ENCODE measurements around the gene NEGR1.

Gene NEGR1

DNA sequence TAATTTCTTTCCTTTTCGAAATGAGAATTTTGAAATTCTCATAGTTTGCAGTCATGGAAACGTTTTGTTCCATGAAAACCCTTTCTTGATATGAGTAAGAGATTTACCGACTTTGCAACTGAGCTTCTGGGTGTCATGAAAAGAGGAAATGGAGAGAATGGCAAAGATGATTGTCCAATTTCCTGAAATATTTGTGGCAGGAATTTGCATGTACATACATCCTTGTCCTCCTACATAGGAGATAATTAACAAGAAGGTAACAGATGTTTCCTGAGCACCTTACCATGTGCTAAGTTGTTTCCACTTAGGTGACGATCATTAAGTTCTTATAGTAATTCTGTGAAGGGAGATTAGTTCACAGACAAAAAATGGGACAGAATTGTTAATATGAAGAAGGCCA lies 170.7 kb downstream of the NEGR1 start:
- no peak for DNase-seq

DNA sequence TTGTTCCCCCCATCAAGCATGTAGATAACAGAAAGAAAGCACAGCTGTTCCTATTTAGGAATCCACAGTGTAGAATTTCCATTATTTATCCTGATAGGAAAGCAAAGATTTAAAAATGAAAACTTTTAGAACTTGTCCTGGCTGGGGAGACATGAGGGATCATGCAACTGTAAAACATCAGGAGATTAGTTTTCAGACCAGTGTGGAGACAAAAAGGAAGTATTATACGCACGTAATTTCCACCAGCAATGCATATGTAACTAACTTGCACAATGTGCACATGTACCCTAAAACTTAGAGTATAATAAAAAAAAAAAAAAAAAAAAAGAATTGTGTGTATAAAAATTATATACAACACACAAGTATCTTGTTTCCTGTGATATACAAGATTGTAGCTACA lies 172.4 kb downstream of the NEGR1 start:
- no peak for DNase-seq

DNA sequence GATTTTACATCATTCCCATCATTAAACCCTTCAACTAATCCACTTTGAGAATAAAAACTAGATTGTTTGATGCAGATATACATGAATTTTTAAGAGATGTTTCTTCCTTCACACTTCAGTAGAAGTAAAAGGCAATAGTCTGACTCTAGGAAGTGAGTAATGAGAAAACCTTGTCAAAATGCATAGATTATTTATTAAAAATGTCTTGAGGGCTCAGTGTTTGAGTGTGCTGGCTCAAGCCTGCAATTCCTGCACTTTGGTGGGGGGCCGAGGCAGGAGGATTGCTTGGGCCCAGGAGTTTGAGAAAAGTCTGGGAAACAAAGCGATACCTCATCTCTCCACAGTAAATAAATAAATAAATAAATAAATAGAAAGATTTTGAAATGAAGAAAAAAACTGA lies 177.1 kb downstream of the NEGR1 start:
- no peak for DNase-seq

DNA sequence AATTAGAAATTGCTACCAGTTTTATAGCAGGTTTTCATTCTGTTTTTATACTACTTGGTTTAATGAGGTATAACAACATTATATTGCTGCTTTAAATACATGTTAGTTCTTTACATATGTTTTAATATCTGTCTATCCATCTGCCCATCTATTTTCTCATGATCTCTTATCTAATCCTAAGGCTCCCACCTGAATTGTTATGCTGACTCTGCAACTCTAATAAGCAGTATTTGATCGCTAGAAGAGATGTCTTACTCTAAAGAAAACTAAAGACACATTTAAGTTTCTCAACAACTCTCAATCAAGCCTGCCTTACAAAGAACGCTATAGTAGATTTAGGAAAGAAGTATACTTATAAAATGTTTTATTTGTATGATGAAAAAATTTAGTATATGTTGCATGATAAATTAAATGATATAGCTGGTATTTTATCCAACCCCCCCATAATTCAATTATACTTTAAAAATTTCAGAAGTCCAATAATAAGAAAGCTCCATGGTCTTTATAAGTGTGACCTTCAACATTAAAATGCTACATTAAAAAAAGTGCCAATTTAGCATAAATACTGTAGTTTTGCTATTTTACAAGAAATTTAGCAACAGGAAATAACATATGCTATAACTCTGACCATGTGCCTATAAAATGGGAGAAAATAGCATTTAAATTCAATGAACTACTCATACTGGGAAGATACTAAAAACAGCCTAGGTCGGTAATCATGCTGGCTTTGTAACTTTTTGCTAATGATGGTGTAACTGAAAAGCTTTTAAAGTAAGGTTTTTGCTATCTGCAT lies 180.3 kb downstream of the NEGR1 start:
- DNase-seq, result no peak

DNA sequence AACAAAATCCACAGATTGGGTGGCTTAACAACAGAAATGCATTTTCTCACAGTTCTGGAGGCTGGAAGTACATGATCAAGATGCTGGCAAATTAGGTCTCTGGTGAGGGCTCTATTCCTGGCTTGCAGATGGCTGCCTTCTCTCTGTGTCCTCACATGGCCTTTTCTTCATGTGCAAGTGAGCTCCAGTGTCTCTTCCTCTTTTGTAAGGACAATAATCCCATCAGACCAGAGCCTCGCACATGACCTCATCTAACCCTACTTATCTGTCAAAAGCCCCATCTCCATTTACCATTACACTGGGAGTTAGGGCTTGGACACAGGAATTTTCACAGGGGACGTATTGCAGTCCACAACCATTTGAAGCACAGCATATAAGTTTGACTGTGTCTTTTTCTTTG lies 181.6 kb downstream of the NEGR1 start:
- DNase-seq, result no peak

DNA sequence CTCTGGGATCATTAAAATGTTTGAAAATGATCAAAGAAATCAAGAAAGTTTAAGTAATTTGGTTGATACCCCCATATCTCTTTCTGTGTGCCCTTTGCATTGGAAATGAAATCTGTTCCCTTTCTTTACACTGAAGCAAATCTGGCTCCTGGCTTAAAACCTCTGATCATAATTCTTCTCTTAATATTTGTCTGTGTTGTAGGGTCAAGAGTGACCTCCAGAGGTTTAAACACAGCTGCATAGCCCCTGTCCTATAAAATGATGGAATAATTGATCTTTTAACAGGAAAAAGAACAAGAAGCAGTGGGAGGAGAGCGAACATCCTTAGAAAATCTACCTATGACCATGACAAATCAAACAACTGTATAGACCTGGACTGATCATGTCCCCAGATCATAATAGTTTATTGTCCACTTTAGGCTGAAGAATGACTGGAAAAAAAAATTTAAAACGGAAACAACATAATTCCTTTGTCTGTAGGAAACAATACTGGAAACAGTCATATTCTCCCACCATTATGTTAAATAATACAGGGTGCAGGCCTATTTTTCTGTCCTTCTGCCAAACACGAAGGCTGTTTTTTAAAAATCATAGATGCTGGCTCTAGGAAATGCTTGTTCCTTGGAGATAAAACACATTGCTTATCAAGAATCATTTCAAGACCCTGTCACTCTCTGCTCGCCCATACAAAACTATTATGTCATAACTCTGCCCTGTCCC lies 184.3 kb downstream of the NEGR1 start:
- DNase-seq, result no peak

DNA sequence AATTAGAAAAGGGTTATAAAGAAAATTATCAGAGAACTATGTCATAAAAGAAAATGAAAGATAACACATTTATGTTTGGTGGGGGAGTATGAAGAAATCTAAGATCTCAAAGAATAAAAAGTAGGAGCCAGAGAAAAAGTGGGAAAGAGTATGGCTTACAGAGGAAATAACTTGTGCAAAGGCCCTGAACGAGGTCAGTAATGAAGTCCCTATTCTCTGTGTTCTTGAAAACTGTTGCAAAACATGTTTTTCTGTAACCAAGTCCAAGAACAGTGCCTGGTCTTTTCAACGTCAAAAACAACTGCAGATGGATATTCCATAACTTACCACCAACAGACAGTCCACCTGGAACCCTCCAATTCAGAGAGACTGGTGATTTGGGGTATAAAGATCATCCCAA lies 188.1 kb downstream of the NEGR1 start:
- no peak for DNase-seq

DNA sequence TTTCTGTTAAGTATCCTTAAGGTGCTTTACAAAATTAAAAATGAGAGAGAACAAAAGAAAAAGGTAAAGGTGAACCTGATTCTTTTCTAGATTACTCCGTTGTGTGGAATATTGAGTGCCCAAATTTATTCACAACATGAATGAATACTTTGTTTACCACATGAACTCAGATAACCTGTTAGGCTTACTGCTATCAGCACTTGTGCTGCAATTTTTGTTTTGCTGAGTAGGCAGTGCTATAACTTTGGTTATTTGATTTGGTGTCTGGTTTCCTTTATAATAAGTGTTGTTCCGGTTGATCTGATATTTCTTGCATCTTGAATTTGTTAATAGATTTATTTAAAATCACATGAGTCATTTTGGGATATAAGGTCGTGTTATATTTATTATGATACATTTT lies 195.9 kb downstream of the NEGR1 start:
- no peak for DNase-seq

DNA sequence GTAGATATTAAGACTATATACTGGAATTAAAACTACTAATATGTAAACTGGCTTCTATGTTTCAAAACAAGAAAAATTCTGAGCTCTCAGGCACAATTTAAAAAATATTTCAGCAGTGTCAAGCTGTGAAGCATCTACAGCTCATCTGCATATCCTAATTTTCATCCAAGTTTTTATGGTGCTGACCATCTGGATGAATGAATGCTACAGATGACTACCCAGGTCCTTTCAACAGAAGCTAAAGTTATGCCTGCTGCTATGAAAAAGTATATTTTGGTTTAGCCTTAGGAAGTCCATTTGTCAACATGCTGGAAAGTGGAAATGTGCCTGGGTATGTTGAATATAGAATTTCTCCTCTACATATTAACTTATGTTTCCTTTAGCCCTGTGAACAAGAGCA lies 206.9 kb downstream of the NEGR1 start:
- DNase-seq, result no peak

DNA sequence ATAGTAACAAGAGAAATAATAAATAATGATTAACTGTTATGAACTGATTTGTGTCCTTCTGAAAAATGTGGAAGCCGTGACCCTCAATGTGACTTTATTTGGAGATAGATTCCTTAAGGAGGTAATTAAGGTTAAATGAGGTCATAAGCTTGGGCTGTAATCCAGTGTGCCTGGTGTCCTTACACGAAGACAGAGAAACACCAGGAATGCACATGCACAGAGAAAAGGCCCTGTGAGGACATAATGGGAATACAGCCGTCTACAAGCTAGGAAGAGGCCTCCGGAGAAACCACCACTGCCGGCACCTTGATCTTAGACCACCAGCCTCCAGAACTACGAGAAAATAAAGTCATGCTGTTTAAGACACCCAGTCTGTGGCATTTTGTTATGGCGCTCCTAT lies 215.9 kb downstream of the NEGR1 start:
- no peak for DNase-seq

DNA sequence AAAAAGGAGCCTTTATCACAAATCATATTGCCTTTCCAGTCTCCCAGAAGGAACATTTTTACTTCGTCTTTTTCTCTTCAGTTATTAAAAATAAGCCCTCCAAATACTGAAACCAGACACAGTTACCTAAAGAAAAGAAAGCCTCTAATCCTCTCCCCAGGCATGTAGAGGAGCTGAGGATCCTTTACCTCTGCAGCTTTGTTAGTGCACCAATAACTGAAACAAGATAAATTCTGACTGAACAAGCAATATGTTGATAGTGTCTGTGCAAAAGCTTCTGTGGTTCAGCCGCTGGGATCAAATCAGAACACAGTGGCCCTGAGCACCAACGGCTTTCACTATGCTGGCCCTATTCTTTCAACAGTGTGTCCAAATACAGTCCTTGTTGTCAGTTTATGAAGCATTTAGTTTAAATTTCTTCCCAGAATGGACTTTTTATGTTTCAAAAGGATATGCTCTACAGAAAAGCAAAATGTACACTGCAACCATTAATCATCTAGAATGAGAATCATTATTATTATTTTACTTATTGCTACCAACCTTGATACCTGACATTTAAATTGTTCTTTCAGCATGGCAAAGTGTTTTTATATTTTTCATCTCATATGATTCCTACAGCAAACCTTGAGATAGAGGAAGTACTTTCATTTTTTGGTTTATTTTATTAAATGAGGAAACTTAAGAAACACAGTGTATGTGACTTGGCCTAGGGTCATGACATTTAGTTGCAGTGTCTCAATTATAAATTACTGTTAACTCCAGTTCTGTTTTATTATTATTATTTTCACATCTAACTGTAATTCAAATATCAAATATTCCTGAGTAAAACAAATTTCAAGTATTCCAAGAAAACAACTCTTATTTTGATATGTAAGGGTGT lies 217.9 kb downstream of the NEGR1 start:
- DNase-seq, result no peak

DNA sequence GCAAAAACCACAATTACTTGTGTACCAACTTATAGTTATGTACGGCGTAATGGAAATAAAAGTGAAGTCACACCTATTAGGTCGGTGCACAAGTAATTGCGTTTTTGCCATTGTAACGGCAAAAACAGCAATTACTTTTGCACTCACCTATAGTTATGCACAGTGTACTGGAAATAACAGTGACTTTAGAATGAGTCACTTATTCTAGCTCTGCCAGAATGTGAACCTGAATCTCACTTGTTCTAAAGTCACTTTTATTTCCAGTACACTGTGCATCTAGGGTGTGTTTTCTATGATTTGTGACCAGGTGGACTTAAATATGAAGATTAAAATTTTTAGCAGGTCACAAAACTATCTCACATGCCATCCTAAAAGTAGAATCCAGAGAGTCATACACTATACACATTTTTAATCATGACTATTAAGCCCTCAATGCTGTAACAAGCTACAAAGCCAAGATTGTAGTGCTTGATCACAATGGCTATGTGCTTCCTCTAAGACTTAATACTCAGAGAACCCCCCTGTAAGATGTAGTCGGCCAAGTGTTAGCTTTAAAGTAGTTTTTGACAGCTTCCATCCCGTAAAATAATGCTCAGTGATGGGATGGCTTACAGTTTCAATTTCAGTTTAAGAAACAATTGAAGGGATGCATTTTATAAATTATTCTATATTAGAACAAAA lies 218.8 kb downstream of the NEGR1 start:
- DNase-seq, result no peak

DNA sequence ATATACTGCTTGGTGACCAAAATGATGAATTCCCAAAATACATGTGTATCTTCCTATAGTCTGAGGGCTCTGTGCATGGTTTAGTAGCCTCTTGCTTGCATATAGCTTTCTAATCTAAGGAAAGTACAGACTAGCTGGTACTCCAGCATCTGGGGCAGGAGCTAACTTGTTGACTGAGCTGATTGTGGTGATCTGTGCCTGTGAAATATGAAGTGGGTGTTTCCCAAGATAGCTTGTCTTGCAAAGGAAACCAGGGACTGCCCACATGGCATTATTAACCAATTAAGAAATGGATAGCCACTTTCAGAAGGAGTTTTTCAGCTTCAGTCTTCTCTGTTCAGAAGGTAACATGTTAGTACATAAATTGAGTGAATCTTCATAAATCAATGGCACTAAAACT lies 219.8 kb downstream of the NEGR1 start:
- no peak for DNase-seq

DNA sequence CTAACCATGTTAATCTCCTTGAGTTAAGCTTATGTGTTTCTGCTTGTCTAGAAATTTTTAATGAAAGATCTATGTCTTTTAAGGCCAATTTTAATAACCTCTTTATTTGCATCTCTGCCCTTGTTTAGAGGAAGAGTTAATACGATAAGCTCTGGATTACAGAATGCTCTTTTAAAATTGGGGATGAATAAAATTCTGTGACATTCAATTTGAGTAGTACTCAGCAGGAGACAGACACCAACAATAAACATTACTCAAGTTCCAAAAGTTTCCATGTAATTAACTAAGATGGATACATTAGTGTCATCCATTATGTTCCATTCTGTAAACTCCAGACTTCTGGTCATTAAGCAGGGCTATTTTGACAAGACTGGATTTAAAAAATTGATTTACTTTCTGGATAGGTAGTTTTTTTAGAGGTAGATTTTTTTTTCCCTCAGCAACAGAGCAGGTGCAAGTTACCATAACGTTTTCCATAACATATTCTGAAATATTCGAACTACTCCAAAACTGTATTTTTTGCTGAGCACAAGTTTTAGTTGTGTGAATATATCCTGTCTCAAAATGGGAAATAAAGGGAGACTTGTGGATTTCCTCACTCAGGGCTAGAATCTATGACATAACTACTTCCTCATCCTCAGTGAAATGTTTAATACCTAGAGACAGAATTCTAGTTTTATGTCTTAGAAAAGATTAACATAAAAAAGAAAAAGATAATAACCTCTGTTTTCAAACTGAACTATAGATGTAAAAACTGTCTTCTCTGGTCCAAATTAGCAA lies 221.7 kb downstream of the NEGR1 start:
- no peak for DNase-seq

DNA sequence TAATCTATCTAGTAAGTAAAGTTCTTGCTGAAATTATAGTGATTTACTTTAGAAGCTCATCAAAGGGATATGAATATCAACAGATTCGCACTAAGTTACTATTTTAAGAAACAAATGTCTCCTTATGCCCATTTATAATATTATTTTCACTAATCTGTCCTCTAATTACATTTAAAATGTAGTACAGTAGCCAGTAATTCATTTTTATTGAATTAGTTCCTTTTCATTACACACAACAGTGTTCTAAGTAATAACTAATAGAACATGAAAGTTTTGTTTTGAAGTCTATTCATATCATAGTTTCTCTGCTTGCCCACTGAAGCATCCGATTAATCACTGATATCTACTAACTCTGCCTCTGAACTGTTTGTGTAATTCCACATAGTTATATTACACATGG lies 225.8 kb downstream of the NEGR1 start:
- no peak for DNase-seq

DNA sequence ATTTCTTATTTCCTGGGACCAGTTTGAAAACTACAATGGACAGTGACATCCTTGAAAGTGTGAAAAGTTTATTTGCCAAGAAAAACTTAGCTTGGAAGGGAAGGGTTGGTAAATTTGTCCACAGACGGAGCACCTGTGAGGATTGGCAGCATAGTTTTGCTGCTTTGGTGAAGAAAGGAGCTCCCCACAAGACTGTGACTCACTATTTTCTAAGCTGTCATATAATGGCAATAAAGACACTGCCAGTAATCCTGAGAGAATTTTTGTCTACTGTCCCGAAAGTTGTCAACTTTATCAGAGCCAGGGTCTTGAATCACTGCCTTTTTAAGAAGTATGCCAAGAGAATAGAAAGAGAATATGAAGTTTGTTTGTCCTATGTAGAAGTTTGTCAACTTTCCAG lies 230.8 kb downstream of the NEGR1 start:
- DNase-seq, result no peak

DNA sequence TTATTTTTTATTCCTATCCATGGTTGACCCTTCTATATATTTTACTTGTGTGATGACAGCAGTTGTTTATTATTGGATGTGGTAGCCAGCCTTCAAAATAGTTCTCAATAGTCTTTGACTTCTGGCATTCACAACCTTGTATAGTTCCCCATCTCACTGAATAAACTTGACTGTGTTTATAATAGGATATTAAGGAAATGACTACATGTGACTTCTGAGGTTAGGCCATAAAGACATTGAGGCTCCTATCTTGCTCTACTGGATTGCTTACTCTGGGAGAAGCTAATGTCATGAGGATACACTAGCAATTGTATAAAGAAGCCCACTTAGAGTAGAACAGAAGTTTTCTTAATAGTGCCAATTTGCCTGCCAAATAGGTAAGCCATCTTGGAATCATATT lies 231.8 kb downstream of the NEGR1 start:
- DNase-seq, result no peak

DNA sequence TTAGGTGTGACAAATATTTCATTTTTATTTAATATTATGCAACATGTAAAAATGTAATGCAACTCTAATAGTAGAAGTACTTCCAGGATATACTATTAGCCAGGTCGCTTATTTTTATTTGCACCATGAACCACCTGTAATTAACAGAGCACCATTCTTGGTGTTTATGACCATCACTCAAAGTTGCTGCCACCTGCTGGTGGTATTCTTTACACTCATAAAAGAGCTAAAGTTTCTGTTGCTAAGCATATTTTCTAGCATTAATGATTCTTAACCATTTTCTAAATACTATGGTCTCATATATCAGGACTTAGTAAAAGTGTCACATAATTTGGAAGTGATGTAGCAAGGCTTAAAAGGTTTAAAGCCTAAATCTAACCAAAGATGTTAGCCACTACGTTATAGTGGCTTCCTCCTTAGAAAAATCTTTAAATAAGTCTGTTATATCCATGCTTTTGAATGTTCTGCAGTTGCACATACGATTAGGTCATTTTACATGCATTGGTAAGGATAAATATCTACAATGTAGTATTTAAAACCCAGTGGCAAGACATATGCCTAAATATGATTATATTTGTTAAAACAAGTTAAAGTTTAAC lies 244.5 kb downstream of the NEGR1 start:
- peak; percentile 16 for DNase-seq

DNA sequence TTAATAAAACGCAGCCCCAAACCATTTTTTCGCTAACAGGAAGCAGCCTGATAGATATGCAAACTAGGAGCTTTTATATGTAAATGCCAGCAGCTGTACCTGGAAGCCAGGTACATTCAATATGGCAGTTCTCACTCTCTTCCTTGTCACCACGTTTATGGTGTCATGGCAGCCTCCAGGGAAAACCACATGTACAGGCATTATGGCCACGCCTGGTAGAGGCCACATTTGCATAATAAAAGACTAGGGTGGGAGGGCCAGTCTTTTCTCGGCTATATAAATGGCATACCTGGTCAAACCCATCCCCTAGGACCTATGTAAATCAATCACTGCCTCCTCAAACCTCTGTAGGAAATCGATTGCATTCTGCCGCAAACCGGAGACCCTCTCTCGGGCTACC lies 247.5 kb downstream of the NEGR1 start:
- DNase-seq, result no peak

DNA sequence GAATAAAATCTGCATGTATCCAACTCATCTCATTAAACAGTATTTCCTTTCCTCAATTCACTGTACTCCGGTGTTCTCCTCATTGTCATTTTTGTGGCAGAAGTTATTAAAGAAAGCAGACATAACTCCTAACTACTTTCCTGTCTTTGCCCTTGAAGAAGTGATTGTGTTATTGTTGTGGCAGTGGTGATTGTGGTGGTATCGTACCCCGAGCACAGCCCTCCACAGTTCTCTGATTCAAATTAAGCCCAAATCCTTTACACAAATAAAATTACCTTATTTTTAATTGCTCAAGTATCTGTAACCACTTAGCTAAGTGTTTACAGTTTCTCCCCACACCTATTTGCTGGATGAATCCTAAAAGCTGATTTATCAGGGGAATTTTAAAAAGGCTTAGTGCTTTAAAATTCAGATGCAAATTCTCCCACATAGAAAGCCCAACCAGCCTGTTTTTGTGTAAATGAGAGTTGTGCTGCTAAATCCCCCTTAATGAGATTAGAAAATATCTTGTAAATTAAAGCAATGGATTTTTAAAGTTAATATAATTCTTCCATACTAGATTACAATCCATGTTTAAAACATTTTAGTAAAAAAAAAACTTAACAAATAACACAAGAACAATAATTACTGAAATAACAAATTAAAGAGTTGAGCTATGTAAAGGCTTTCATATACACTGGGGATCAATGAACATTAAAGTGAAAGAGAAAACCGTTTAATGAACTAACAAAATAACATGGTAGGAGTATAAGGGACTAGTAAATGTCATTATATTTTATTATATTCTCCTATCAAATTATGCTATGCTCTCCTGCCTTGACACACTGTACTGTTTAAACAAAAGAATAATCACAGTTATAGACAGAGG lies 259.0 kb downstream of the NEGR1 start:
- DNase-seq, result no peak

DNA sequence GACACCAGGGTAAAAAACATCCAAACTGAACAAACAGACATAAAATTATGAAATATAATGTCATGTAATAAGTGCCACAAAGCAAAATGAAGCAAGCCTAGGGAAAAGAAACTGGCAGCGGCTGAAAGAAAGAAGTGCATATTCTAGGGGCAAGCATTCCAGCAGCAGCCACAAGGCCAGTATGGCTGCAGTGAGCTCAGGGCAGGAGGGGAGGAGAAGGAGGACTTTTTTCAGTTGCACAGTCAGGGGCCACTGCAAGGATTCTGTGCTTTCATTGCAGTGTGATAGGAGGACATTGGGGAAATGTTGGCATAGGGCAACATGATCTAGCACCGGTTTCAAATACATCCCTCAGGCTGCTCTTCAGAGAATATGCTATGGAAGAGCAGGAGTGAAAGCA lies 263.8 kb downstream of the NEGR1 start:
- no peak for DNase-seq

Data from NCI-H2029 treated with DMSO at 0.1 percent for 48 hours (cell line).